HepG2 (cell line): Measurements from ENCODE around the gene RAP1A. TPM values are rescaled to one million over a fixed set of nuclear protein-coding genes. Genes with fewer than 3 reads are reported as not detected.

Source experiments
- ATAC-seq: fragments of 200-7000 bp; cut with Tn5 transposase; 3 replicates; pipeline ENCODE4 v1.9.1; 2020; ENCODE audit warnings: mild to moderate bottlenecking, moderate library complexity
- BruUV-seq: library from RNA; stranded (reverse); fragments of 400-500 nt; replicated peaks from 2 replicates; lab custom pipeline; 2021; lab: Mats Ljungman, UMichigan
- CTCF ChIA-PET: fragments of 300-600 bp; formaldehyde crosslinking; extraction: SDS; loops from one replicate; lab custom pipeline; 2021; ENCODE audit warnings: low total read pairs, inconsistent platforms, low intra/inter-chr PET ratio; lab: Yijun Ruan, JAX
- POLR2A ChIA-PET: fragments of 350-600 bp; sonication (Branson Sonifier 250); formaldehyde crosslinking; loops from one replicate; lab custom pipeline; 2020; ENCODE audit warnings: antibody characterized with exemption, inconsistent platforms; lab: Yijun Ruan, JAX
- DNase-seq: peaks from one replicate; pipeline ENCODE4 v3.0.0-alpha.2; 2015; ENCODE audit warnings: low spot score
- FAIRE-seq: peaks from 3 replicates; lab custom pipeline; 2011; peaks lifted over from hg19 to GRCh38; lab: Jason Lieb, UNC
- H2AFZ ChIP-seq: one replicate; pipeline ENCODE4 v1.6.1; 2011; ENCODE audit warnings: low read length, inconsistent platforms
- H3K27ac ChIP-seq: fragments of 300-600 bp; 3 replicates; pipeline ENCODE4 v1.8.0; 2011; ENCODE audit warnings: mixed run types, mild to moderate bottlenecking, mixed read lengths, low read length, inconsistent platforms; ENCODE audit not compliant: insufficient read depth; ENCODE audit errors: extremely low read length
- H3K27me3 ChIP-seq, 2 experiments: fragments of 200-600 bp in 1 of 2; 2 replicates in 1 of 2; 3 replicates in 1 of 2; pipeline versions ENCODE4 v1.6.0 to v1.8.0; 2011; ENCODE audit warnings: low read length in 2 of 2, mild to moderate bottlenecking in 2 of 2, moderate library complexity in 2 of 2, inconsistent platforms in 1 of 2; ENCODE audit not compliant: insufficient read depth in 2 of 2, control insufficient read depth in 1 of 2
- H3K36me3 ChIP-seq, 2 experiments: fragments of 200-600 bp in 1 of 2; replicated peaks in 1 of 2; 2 replicates in 1 of 2; 3 replicates in 1 of 2; pipeline versions ENCODE4 v1.5.1 to v1.8.0; 2011; ENCODE audit warnings: low read length in 2 of 2, inconsistent platforms in 1 of 2; ENCODE audit not compliant: insufficient read depth in 2 of 2, control insufficient read depth in 1 of 2
- H3K4me1 ChIP-seq: 2 replicates; pipeline ENCODE4 v1.5.1; 2012; ENCODE audit warnings: low read length, inconsistent platforms; ENCODE audit not compliant: insufficient read depth
- H3K4me2 ChIP-seq: 2 replicates; pipeline ENCODE4 v1.6.0; 2011; ENCODE audit warnings: low read depth, low read length, inconsistent platforms
- H3K4me3 ChIP-seq, 3 experiments: fragments of 200-600 bp in 1 of 3; sonication (generic), shearing (Covaris generic) in 1 of 3; replicated peaks in 1 of 3; 2 replicates each; pipeline ENCODE4 v1.5.1; 2011 to 2016; ENCODE audit warnings: low read length in 3 of 3, inconsistent platforms in 2 of 3, low read depth in 2 of 3, mild to moderate bottlenecking in 2 of 3, control low read depth in 1 of 3, mixed read lengths in 1 of 3; ENCODE audit not compliant: insufficient read depth in 1 of 3
- H3K79me2 ChIP-seq: one replicate; pipeline ENCODE4 v1.6.1; 2011; ENCODE audit warnings: low read length, inconsistent platforms; ENCODE audit not compliant: insufficient read depth
- H3K9ac ChIP-seq: 2 replicates; pipeline ENCODE4 v1.6.0; 2011; ENCODE audit warnings: mild to moderate bottlenecking, low read depth, low read length, inconsistent platforms; ENCODE audit not compliant: insufficient read depth
- H3K9me3 ChIP-seq: 2 replicates; pipeline ENCODE4 v1.5.1; 2012; ENCODE audit warnings: mild to moderate bottlenecking, low read length
- H4K20me1 ChIP-seq: 2 replicates; pipeline ENCODE4 v1.6.0; 2011; ENCODE audit warnings: inconsistent platforms, mild to moderate bottlenecking, low read length, moderate library complexity; ENCODE audit not compliant: insufficient read depth
- HOXA3 ChIP-seq: sonication (generic); formaldehyde crosslinking; IDR thresholded peaks from 2 replicates; pipeline ENCODE4 v1.5.0; 2020; ENCODE audit warnings: missing genetic modification reagents
- IKZF4 ChIP-seq: sonication (generic); formaldehyde crosslinking; IDR thresholded peaks from 2 replicates; pipeline ENCODE4 v1.5.1; 2020; ENCODE audit warnings: borderline replicate concordance, mild to moderate bottlenecking, low read depth, missing genetic modification reagents; ENCODE audit errors: not compliant biosample characterization
- MED1 ChIP-seq: sonication (generic); formaldehyde crosslinking; IDR thresholded peaks from 2 replicates; pipeline ENCODE4 v1.4.0; 2020; ENCODE audit warnings: missing genetic modification reagents
- SOX13 ChIP-seq, 3 experiments: fragments of 450-650 bp in 1 of 3; sonication (generic) in 1 of 3; formaldehyde crosslinking in 1 of 3; IDR thresholded peaks in 2 of 3; conservative IDR thresholded peaks in 1 of 3; 2 replicates each; pipeline versions ENCODE4 v1.5.0 to v1.6.1; 2016 to 2020; ENCODE audit warnings: antibody characterized with exemption in 1 of 3, mild to moderate bottlenecking in 1 of 3, missing compliant biosample characterization in 1 of 3, missing genetic modification reagents in 1 of 3, moderate library complexity in 1 of 3
- SP140L ChIP-seq: sonication (generic); formaldehyde crosslinking; IDR thresholded peaks from 2 replicates; pipeline ENCODE4 v1.4.0; 2020; ENCODE audit warnings: missing genetic modification reagents, borderline replicate concordance
- SYNCRIP ChIP-seq: fragments of 200-400 bp; formaldehyde crosslinking; IDR thresholded peaks from 2 replicates; pipeline ENCODE4 v1.6.1; 2018; ENCODE audit warnings: mild to moderate bottlenecking, low read depth, low read length; ENCODE audit not compliant: insufficient read depth
- TOE1 ChIP-seq: sonication (generic); formaldehyde crosslinking; IDR thresholded peaks from 2 replicates; pipeline ENCODE4 v1.4.0; 2020; ENCODE audit warnings: mild to moderate bottlenecking, missing genetic modification reagents
- ZBTB7B ChIP-seq: sonication (generic); formaldehyde crosslinking; IDR thresholded peaks from 2 replicates; pipeline ENCODE4 v1.4.0; 2020; ENCODE audit warnings: missing genetic modification reagents
- ZNF20 ChIP-seq: sonication (generic); formaldehyde crosslinking; IDR thresholded peaks from 2 replicates; pipeline ENCODE4 v1.4.0; 2020; ENCODE audit warnings: mild to moderate bottlenecking, moderate library complexity, missing genetic modification reagents
- ZNF484 ChIP-seq: sonication (generic); formaldehyde crosslinking; IDR thresholded peaks from 2 replicates; pipeline ENCODE4 v1.5.1; 2020; ENCODE audit warnings: mild to moderate bottlenecking, low read depth, missing genetic modification reagents, borderline replicate concordance
- ZNF777 ChIP-seq: sonication (generic); formaldehyde crosslinking; IDR thresholded peaks from 2 replicates; pipeline ENCODE4 v1.4.0; 2020; ENCODE audit warnings: missing genetic modification reagents
- WGBS: methylation state at CpG from one replicate; pipeline ENCODE4 v1.1.6; 2017; ENCODE audit warnings: low lambda C conversion rate; 5-methylcytosine and 5-hydroxymethylcytosine counted together
- in situ Hi-C: cut with HindIII; loops from 2 replicates; pipeline ENCODE4 v1.10.0; 2017; ENCODE audit warnings: low pct_unique_long_range_greater_than_20kb; ENCODE audit not compliant: extremely low pct_ligation_motif_present
- intact Hi-C: fragments of 100-400 bp; cut with micrococcal nuclease; formaldehyde crosslinking; loops from one replicate; pipeline ENCODE4 v1.10.0; 2022; ENCODE audit not compliant: unreplicated experiment
- polyA plus RNA-seq, 8 experiments: library from polyadenylated mRNA; depleted of rRNA in 3 of 8; stranded (reverse) in 7 of 8; unstranded in 1 of 8; fragments of >200 nt; fragmentation: Illumina TruSeq in 4 of 8; extraction: Trizol in 4 of 8; gene quantifications; 2 replicates each; pipeline versions ENCODE4 v1.2.1 to v1.2.3, GENCODE V29; 2011 to 2016; ENCODE audit warnings: low read depth in 4 of 8, missing spikeins in 1 of 8, mixed read lengths in 1 of 8; ENCODE audit not compliant: insufficient read depth in 1 of 8
- total RNA-seq, 5 experiments: library from RNA; depleted of rRNA; stranded (reverse); fragments of >200 nt; fragmentation: Illumina TruSeq; extraction: Trizol; gene quantifications; 2 replicates each; pipeline ENCODE4 v1.2.3, GENCODE V29; 2016; ENCODE audit warnings: low read depth in 1 of 5
- TF ChIP-seq, protein P1 (sequence below): fragments of 450-650 bp; IDR thresholded peaks from 2 replicates; pipeline ENCODE4 v1.6.1; 2017
- TF ChIP-seq, protein P2 (sequence below): sonication (generic); formaldehyde crosslinking; IDR thresholded peaks from 2 replicates; pipeline ENCODE4 v1.8.1; 2023; ENCODE audit warnings: mild to moderate bottlenecking, inconsistent platforms, moderate library complexity, missing genetic modification reagents, borderline replicate concordance
- TF ChIP-seq, protein P3 (sequence below): sonication (generic); formaldehyde crosslinking; IDR thresholded peaks from 2 replicates; pipeline ENCODE4 v1.5.1; 2020; ENCODE audit warnings: mild to moderate bottlenecking, missing genetic modification reagents, borderline replicate concordance

RAP1A gene
- total and polyA plus RNA-seq, 2 of the 13 experiments (the other 11 are each of a cell fraction or from before 2014, with no cell fraction given) = 19.0 to 20.7 TPM

DNA sequence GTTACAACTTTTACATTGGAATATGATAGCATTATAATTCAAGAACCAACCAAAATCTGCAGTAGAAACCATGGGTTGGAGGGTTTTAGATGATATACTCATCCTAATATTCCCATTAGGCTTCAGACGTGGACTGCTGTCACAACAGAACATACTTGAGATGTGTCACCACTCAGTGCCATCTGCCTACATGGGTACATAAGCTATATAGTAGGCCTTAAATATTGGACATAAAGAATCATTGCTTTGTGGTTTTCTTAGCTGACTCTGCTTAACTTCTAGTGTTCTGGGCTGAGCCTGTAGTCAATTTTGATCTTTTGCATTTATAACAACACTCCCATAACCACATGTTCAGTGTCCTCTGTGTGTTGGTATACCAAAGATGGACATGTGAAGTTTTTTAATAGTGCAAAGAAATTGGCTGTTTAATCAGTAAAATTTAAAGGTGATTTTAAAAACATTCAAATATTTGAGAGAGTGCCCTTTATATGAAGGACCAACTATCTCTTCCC lies 14.2 kb downstream of the RAP1A start:
- CTCF ChIA-PET = no interaction called here
- Histone ChIP-seq H3K27me3 (no peaks in the 10 kb centered on the region), H2AFZ (no peak overlapping the region), H3K27ac (no peak overlapping the region), H3K4me3 (no peak overlapping the region), H3K9me3 (no peaks in the 10 kb centered on the region), H3K4me2 (no peak overlapping the region), H3K9ac (no peak overlapping the region), H3K4me1 (peaks cover 18% of the 10 kb centered on the region), H3K36me3 (no peaks in the 10 kb centered on the region), H4K20me1 (0 out of 2 replicates have a peak, but pooled peaks cover 4% of the 10 kb centered on the region), H3K79me2 (peaks cover 76% of the 10 kb centered on the region)
- ATAC-seq (no peak), DNase-seq (no peak), FAIRE-seq (no peak)
- no peak for TF ChIP-seq IKZF4 (CRISPR knock-in tag)
- no peak for TF ChIP-seq SYNCRIP
- no peak for TF ChIP-seq ZNF777 (CRISPR knock-in tag)
- no peak for TF ChIP-seq SP140L (CRISPR knock-in tag)
- TF ChIP-seq, protein P1, sequence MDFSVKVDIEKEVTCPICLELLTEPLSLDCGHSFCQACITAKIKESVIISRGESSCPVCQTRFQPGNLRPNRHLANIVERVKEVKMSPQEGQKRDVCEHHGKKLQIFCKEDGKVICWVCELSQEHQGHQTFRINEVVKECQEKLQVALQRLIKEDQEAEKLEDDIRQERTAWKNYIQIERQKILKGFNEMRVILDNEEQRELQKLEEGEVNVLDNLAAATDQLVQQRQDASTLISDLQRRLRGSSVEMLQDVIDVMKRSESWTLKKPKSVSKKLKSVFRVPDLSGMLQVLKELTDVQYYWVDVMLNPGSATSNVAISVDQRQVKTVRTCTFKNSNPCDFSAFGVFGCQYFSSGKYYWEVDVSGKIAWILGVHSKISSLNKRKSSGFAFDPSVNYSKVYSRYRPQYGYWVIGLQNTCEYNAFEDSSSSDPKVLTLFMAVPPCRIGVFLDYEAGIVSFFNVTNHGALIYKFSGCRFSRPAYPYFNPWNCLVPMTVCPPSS = no peak
- no peak for TF ChIP-seq HOXA3 (CRISPR knock-in tag)
- TF ChIP-seq, protein P2, sequence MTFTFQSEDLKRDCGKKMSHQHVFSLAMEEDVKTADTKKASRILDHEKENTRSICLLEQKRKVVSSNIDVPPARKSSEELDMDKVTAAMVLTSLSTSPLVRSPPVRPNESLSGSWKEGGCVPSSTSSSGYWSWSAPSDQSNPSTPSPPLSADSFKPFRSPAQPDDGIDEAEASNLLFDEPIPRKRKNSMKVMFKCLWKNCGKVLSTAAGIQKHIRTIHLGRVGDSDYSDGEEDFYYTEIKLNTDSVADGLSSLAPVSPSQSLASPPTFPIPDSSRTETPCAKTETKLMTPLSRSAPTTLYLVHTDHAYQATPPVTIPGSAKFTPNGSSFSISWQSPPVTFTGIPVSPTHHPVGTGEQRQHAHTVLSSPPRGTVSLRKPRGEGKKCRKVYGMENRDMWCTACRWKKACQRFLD (CRISPR knock-in tag) = no peak
- no peak for TF ChIP-seq ZNF20 (CRISPR knock-in tag)
- TF ChIP-seq SOX13 (IDR thresholded peaks at IDR 0.05) = no peak
- TF ChIP-seq SOX13 (CRISPR knock-in tag; conservative IDR thresholded peaks at IDR 0.05 in 1 of 2, IDR thresholded peaks at IDR 0.05 in 1 of 2) = no peak
- no peak for TF ChIP-seq ZNF484 (CRISPR knock-in tag)
- no peak for TF ChIP-seq MED1 (CRISPR knock-in tag)
- no peak for TF ChIP-seq ZBTB7B (CRISPR knock-in tag)
- TF ChIP-seq, protein P3, sequence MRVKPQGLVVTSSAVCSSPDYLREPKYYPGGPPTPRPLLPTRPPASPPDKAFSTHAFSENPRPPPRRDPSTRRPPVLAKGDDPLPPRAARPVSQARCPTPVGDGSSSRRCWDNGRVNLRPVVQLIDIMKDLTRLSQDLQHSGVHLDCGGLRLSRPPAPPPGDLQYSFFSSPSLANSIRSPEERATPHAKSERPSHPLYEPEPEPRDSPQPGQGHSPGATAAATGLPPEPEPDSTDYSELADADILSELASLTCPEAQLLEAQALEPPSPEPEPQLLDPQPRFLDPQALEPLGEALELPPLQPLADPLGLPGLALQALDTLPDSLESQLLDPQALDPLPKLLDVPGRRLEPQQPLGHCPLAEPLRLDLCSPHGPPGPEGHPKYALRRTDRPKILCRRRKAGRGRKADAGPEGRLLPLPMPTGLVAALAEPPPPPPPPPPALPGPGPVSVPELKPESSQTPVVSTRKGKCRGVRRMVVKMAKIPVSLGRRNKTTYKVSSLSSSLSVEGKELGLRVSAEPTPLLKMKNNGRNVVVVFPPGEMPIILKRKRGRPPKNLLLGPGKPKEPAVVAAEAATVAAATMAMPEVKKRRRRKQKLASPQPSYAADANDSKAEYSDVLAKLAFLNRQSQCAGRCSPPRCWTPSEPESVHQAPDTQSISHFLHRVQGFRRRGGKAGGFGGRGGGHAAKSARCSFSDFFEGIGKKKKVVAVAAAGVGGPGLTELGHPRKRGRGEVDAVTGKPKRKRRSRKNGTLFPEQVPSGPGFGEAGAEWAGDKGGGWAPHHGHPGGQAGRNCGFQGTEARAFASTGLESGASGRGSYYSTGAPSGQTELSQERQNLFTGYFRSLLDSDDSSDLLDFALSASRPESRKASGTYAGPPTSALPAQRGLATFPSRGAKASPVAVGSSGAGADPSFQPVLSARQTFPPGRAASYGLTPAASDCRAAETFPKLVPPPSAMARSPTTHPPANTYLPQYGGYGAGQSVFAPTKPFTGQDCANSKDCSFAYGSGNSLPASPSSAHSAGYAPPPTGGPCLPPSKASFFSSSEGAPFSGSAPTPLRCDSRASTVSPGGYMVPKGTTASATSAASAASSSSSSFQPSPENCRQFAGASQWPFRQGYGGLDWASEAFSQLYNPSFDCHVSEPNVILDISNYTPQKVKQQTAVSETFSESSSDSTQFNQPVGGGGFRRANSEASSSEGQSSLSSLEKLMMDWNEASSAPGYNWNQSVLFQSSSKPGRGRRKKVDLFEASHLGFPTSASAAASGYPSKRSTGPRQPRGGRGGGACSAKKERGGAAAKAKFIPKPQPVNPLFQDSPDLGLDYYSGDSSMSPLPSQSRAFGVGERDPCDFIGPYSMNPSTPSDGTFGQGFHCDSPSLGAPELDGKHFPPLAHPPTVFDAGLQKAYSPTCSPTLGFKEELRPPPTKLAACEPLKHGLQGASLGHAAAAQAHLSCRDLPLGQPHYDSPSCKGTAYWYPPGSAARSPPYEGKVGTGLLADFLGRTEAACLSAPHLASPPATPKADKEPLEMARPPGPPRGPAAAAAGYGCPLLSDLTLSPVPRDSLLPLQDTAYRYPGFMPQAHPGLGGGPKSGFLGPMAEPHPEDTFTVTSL (CRISPR knock-in tag) = no peak
- no peak for TF ChIP-seq TOE1 (CRISPR knock-in tag)
- in situ Hi-C loops = no loop called here
- WGBS = 100% methylated on average over 1 of the region's 1 CpG
- POLR2A ChIA-PET = no interaction called here
- intact Hi-C loops = no loop called here
- BruUV-seq = no TSS peak
